Stimulated activated CD8-positive, alpha-beta memory T cell treated with anti-CD3 and anti-CD28 coated beads, Interleukin-15, amount 100 ng/mL, for 1 hour (primary cell): ENCODE results near the gene CAB39L.

ENCODE experiments used
- DNase-seq: peaks from one replicate; pipeline ENCODE4 v3.0.0-alpha.2; 2020; ENCODE audit warnings: low read depth

Gene CAB39L

DNA sequence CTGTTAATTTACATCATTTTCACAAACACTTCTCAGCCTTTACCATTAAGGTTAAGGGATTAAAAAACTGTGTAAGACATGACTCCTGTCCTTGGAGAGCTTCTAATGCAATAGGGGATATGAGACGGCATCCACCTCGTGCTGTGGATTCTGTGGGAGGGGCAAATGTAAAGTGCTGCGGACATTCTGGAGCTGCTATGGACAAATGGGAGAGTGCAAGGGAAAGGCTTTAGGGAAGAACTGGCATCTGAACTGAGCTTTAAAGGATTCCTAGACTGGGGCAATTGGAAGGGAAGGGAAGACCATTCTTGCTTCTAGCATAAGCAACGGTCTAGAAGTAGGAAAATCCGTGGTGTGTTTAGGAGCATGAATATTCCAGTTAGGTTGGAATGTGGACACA lies 164.8 kb downstream of the CAB39L start:
- no peak for DNase-seq

DNA sequence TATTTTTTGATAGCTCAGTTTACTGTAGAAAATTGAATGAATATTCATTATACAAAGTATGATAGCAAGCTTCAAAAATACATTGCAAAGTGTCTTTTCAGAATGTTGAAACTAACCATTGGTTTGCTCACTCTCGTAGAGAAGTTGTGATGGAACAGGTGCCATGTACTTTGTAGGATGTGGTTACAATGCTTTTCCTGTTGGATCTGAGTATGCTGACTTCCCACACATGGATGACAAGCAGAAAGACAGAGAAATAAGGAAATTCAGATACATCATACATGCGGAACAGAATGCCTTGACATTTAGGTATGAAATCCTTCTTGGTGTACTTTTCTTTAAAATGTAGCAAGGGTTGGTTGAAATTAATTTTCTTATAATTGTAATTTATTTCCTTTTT lies 165.7 kb downstream of the CAB39L start:
- no peak for DNase-seq

DNA sequence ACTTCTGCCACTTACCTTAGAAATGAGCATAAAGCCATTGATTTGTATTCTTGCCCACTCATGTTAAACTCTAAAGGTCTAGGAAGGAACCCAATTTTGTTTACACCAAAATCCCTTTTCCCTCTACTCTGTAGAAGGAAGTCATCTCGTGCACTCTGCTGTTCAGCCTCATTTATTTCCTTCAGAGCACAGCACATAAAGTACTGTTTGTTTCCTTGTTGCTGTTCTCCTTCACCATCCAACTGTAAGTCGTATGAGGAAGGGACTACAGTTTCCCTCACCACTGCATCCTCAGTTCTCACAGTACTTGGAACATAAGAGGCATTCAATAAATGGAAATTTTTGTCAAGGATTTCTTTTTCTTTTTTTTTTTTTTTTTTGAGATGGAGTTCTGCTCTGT lies 171.6 kb downstream of the CAB39L start:
- DNase-seq = no peak

DNA sequence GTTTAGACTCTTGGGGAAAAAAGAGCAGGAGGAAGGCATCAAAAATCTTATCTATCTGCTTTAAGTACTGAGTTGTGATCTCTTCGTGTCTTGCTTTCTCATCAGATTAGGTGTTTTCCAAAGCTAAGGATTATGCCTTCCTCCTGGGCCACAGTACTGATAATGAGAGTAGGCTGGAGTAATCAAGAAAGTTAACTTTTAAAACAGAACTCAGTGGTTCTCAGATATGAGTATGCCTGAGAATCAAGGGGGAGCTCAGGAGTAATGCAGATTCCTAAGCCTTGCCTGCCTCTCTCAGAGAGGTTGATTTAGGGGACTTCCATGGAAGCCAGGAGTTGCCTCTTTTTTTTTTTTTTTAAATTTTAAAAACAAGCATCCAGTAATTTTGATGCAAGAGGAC lies 172.6 kb downstream of the CAB39L start:
- DNase-seq = no peak

DNA sequence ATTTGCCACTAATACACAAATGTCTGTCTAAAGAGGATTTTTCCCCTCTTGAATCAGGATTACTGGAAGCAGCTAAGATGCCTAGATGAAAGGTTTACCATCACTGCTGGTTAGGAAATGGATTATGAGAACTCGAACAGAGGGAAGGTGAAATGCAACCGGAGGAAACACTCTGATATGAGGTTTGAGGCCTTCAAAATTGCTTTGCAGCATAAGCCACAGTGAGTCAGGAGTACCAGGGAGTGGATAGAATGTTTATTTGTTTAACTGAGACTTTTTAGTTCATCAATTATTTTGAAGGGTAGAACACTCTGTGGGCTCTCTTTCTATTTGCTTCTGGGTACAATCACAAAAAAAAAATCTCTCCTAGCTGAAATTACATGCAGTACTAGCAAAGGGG lies 178.0 kb downstream of the CAB39L start:
- DNase-seq = no peak

DNA sequence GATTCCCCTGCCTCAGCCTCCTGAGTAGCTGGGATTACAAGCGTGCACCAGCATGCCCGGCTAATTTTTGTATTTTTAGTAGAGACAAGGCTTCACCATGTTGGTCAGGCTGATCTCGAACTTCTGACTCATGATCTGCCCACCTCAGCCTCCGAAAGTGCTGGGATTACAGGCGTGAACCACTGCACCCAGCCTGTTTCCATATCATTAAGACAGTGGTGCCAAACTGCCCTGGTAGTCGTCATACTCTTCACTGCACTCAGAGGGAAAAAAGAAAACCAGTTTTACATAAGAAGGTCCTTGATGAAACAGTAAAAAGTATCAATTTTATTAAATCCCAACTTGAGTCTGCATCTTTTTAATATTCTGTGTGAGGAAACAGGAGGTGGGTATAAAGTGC lies 181.2 kb downstream of the CAB39L start:
- no peak for DNase-seq

DNA sequence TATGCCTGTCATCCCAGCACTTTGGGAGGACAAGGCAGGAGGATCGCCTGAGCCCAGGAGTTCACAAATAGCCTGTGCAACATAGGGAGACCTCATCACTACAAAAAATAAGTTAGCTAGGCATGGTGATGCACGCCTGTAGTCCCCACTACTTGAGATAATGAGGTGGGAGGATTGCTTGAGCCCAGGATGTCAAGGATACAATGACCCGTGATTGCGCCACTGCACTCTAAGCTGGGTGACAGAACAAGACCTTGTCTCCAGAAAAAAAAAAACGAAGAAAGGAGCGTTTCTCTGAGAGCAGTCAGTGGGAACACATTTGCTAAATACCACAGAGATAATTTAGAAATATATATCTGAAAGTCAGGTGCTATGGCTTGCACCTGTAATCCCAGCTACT lies 184.3 kb downstream of the CAB39L start:
- no peak for DNase-seq
